CMK (cell line): ENCODE data around the gene SERPINA5.
"Not testable (repeated sequence)": the region's sequence is repeated elsewhere in the genome, so short reads cannot be mapped to it uniquely, and the experiment has no call there.

Experiments
- DNase-seq: peaks from one replicate; pipeline ENCODE4 v3.0.0-alpha.2; 2010; ENCODE audit warnings: low read depth

The SERPINA5 gene

GRCh38 chr14:94573475-94574277 is 7.5 kb upstream of the SERPINA5 start:
- DNase-seq, result no peak

DNA sequence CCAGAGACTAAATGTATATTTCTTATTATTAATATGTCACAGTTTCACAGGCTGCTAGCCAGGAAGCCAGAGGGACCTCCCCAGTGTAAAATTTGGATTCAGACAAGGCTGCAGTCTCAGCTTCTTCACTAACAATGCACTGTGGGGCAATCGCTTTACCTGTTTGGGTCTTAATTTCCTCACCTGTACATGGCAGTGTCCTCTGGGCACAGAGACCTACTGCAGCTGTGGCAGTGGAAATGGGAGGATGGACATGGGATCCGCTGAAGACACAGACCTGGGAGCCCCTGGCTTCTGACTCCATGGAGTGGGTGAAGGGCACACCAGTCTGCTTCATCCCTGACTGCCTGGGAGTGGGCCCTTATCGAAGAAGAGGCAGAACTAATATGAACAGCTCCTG is 6.9 kb upstream of the SERPINA5 start:
- DNase-seq, result no peak

DNA sequence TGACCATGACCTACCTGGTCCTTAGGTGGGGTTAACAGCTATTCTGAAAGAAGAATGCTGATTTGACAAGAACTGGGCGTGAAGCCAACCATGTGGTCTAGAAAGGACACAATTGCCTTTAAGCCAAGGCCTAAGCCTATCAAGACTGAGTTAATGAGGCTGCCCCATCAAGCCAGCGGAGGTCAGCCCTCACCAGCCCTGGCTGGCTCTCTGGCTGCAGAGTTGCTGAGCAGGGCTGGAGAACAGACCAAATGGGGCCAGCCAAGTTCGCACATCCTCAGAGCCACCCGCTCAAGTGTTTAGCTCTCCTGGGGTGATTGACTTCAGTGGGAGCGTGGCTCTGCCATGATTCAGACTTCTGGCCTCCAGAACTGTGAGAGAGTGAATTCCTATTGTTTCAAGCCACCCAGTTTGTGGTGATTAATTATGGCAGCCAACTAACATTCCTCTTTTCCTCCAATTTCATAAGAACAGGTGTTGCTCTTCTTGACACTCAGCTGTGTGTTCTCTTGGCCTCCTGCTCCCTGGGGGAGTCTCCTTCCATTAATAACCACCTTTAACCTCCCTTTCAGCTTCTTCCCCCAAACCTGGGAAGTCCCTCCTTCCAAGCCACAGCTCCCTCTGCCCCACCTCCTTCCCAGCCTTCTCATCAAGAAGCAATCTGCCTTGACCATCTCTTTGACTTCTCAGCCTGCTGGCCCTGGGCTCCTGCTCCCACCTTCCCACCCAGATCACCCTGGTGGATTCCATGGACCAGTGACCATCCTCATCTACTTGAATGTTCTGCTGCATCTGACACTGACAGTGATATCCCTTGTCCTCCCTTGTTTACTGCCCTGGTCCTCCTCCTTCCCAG is 5.3 kb upstream of the SERPINA5 start:
- no peak for DNase-seq

DNA sequence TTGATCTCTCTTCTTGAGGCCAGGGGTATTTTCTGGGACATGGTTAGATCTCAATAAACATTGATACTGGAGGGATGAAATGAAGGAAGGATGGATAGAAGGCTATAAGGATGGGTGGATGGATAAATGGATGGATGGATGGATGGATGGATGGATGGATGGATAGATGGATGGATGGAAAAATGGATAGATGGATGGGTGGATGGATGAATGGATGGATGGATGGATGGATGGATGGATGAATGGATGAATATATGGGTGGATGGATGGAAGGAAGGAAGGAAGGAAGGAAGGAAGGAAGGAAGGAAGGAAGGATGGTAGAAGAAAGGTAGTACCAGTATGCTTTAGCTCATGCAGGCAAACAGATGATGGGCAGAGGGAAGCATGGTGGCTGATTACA is 3.8 kb upstream of the SERPINA5 start:
- DNase-seq, result not testable (repeated sequence)

- DNase-seq, result no peak
These were observed 2.5 kb upstream of the SERPINA5 start for GRCh38 chr14:94578712-94579111.

- no peak for DNase-seq
These were observed 1.0 kb downstream of the SERPINA5 start for GRCh38 chr14:94582199-94582750.

DNA sequence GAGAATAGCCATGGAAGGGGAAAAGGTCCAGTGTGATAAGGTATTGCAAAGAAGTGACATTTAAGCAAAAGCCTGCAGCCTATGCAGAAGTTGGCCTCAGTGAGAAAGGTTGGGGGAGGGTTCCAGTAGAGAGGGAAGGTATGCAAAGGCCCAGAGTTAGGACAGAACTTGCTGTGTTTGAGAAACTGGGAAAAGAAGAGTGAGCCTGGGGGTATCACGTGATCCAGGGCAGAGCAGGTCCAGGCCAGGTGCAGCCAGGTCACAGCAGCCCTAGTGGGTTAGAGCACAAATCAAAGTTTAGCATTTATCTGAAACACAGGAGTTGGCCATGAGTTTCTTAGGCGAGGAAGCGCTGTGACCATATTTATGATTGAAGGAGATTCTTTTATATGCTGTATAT is 1.6 kb downstream of the SERPINA5 start:
- no peak for DNase-seq

DNA sequence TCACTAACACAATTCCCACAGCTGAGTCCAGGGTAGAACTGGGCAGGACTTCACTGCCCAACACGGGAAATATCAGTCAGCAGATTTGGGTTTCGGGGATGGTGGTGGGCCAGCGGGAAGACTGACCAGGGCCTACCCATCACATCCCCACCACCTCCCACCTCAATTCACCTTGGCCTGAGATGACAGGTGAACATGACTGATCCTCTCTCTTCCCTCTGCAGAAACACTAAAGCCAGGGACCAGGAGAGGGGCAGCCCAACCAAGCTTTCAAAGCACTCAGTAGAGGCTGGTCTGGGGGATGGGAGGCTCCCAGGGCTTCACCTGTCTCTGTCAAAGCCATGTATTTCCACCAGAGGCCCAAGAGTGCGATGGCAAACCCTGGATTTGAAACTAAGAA is 2.3 kb downstream of the SERPINA5 start:
- DNase-seq, result no peak

GRCh38 chr14:94584591-94585280 is 3.5 kb downstream of the SERPINA5 start:
- DNase-seq, result no peak

GRCh38 chr14:94586635-94587034 is 5.4 kb downstream of the SERPINA5 start:
- DNase-seq, result no peak

DNA sequence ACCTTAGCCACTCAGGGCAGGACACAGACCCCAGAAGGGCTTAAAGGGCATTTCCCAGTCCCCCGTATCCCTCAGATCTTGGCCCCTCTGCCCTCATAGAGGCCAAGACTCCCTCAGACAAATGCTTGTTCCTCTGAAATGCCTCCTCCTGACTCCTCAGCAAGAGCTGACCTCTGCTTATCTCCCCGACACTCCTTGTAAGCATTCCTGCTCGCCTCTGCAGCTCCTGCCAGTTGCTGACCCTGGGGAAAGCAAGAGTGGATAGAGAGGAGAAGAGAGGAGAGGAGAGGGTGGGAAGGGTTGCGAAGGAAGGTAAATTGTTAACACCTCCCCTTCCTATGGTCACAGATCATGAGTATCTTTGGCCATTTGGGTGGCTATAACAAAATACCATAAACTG is 7.1 kb downstream of the SERPINA5 start:
- DNase-seq, result no peak

GRCh38 chr14:94591073-94591472 is 9.8 kb downstream of the SERPINA5 start:
- no peak for DNase-seq

DNA sequence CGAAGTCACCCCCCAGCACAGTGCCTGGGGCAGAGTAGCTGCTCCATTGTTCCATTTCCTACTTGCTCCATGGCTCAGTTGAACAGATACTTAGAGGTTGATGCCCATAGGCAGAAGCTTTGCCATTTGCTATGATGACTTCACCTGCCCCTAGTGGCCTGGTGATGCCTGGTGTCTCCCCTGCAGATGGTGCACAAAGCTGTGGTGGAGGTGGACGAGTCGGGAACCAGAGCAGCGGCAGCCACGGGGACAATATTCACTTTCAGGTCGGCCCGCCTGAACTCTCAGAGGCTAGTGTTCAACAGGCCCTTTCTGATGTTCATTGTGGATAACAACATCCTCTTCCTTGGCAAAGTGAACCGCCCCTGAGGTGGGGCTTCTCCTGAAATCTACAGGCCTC is 10.6 kb downstream of the SERPINA5 start:
- no peak for DNase-seq

DNA sequence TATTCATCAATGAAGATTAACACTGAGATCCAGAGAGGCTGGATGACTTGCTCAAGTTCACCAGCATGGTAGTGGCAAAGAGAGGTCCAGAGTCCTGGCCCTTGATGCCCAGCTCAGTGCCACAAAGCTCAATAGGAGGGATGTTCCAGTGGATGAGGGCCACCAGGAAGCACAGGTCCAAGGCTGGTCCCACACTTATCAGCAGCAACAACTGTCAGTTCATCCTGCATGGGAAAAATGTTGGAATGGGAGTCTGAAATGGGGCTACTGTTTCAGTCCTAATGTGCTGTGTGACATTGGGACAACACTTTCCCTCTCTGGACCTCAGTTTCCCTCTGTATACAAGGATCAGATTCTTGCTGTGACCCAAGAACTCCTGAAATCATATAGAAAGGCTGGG is 11.2 kb downstream of the SERPINA5 start:
- DNase-seq, result no peak

DNA sequence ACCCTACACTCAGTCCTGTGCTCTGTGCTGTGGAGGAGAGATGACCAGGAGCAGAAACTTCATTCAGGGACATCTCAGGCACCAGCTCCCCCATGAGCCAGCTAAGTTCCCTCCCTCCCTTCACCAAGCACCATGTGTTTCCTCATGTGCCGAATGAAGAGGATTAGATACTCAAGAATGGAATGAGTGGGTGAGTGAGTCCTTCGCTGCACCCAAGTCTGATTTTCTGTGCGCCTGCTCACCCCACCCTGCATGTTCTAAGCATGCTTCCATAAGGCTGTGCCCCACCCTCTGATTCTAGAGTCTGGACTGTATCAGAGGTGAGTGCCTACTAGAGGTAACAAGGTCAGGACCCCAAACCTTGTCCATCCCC is 12.1 kb downstream of the SERPINA5 start:
- no peak for DNase-seq

DNA sequence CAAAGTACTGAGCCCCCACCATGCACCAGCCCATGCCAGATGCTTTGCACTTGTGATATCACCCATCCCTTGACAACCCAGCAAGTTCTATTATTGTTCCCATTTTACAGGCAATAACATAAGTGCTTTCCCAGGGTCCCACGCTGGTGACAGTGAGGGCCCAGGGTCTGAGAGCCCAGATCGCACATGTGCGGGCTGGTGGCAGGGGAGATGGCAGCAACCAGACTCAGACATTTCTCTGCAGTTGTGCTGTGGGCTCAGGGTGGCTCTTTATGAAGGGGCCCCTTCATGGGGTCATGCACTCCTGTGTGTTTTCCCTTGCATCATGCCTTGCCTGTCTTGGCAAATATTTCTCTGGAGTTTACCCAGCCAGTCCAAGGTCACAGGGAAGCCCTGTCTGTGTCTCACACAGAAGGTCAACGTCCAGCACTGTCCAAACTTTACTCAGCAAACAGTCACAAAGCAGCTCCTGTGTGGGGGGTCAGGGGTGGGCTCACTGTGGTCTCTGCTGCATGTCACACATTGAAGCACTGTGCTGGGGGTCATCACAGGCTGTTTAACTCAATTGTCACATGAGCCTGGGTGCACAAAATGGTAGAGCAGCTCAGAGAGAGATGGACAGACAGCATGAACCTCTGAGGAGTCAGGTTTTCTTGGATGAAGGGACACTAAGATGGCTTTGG is 12.7 kb downstream of the SERPINA5 start:
- no peak for DNase-seq

GRCh38 chr14:94594441-94594840 is 13.2 kb downstream of the SERPINA5 start:
- DNase-seq, result no peak

DNA sequence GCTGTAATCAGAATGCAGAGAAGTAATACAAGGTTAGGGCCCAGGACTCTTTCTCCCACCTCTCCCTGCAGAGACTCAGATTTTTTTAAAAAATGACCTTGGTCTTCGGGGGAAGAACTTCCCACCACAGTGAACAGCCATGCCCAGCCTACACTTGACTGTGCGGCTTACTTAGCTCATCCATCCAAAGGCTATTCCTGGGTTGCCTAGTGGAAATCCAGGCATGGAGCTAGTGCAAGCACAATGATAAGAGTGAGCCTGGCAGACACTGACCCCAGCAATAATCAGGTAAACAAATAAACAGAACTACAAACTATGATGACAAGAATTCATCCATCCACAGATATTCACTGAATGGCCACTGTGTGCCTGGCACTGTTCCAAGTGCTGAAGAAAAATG is 14.7 kb downstream of the SERPINA5 start:
- no peak for DNase-seq

GRCh38 chr14:94596361-94596760 is 15.1 kb downstream of the SERPINA5 start:
- DNase-seq, result no peak

GRCh38 chr14:94597788-94598187 is 16.6 kb downstream of the SERPINA5 start:
- DNase-seq, result no peak

- no peak for DNase-seq
These were observed 17.2 kb downstream of the SERPINA5 start for GRCh38 chr14:94598506-94598815.
